ENCODE results near the gene ZNF385A.

GRCh38 chr12:54412786-54413185 lies 28.3 kb upstream of the ZNF385A start:
- no peak for TF ChIP-seq POLR2A (IDR thresholded peaks at IDR 0.05)
- TF ChIP-seq CTCF (IDR thresholded peaks at IDR 0.05): no peak

Data from thyroid gland (tissue), 4 donors.